ENCODE results near the gene LAMTOR2.
"Not testable (repeated sequence)": the region's sequence is repeated elsewhere in the genome, so short reads cannot be mapped to it uniquely, and the experiment has no call there.

Gene LAMTOR2

GRCh38 chr1:156054500-156055280 is at the start of gene LAMTOR2:
Gene LAMTOR2, plus strand, starts transcription at chr1:156054782. Its CDS starts 108 bp downstream, at chr1:156054890.
- no peak for DNase-seq

GRCh38 chr1:156004843-156005584 is 49.6 kb upstream of the LAMTOR2 start:
- no peak for DNase-seq

- DNase-seq: no peak
Observed at GRCh38 chr1:156006666-156007376, 47.8 kb upstream of the LAMTOR2 start.

- DNase-seq: no peak
Observed at GRCh38 chr1:156009404-156009803, 45.2 kb upstream of the LAMTOR2 start.

GRCh38 chr1:156012051-156012817 is 42.3 kb upstream of the LAMTOR2 start:
- DNase-seq: no peak

- no peak for DNase-seq
Observed at GRCh38 chr1:156014829-156015228, 39.8 kb upstream of the LAMTOR2 start.

- no peak for DNase-seq
Observed at GRCh38 chr1:156019946-156020292, 34.7 kb upstream of the LAMTOR2 start.

GRCh38 chr1:156020293-156021092 is 34.1 kb upstream of the LAMTOR2 start, which contains the start of gene SSR2:
Gene SSR2, minus strand, starts transcription at chr1:156020951. Its CDS starts 784 bp downstream, at chr1:156020167.
- no peak for DNase-seq

GRCh38 chr1:156021093-156021428 is 33.5 kb upstream of the LAMTOR2 start:
- no peak for DNase-seq

GRCh38 chr1:156021954-156022353 is 32.6 kb upstream of the LAMTOR2 start:
- DNase-seq: no peak

GRCh38 chr1:156024801-156025200 is 29.8 kb upstream of the LAMTOR2 start:
- DNase-seq: no peak

GRCh38 chr1:156025876-156026275 is 28.7 kb upstream of the LAMTOR2 start:
- no peak for DNase-seq

GRCh38 chr1:156026588-156026987 is 28.0 kb upstream of the LAMTOR2 start:
- no peak for DNase-seq

- DNase-seq: no peak
Observed at GRCh38 chr1:156033011-156033410, 21.6 kb upstream of the LAMTOR2 start.

GRCh38 chr1:156034991-156035390 is 19.6 kb upstream of the LAMTOR2 start:
- not testable (repeated sequence) for DNase-seq

- DNase-seq: no peak
Observed at GRCh38 chr1:156042828-156043227, 11.8 kb upstream of the LAMTOR2 start.

GRCh38 chr1:156045076-156045475 is 9.5 kb upstream of the LAMTOR2 start:
- no peak for DNase-seq

GRCh38 chr1:156048663-156049258 is 5.8 kb upstream of the LAMTOR2 start:
- no peak for DNase-seq

- DNase-seq: no peak
Observed at GRCh38 chr1:156050376-156050775, 4.2 kb upstream of the LAMTOR2 start.

- DNase-seq: no peak
Observed at GRCh38 chr1:156051011-156051725, 3.4 kb upstream of the LAMTOR2 start.

Data from cortex of kidney (tissue), 1 donor.